GDM1 (cell line): ENCODE measurements around the gene GMCL1.
"Not testable (repeated sequence)": the region's sequence is repeated elsewhere in the genome, so short reads cannot be mapped to it uniquely, and the experiment has no call there.

Experiments
- DNase-seq: peaks from one replicate; lab custom pipeline; 2025; lab: John Stamatoyannopoulos, UW

Gene GMCL1

GRCh38 chr2:69848186-69848790 is 18.8 kb downstream of the GMCL1 start:
- no peak for DNase-seq

- no peak for DNase-seq
Observed at GRCh38 chr2:69858261-69858660, 28.8 kb downstream of the GMCL1 start.

GRCh38 chr2:69863298-69863697 is 33.8 kb downstream of the GMCL1 start:
- no peak for DNase-seq

GRCh38 chr2:69888451-69888850 is 59.0 kb downstream of the GMCL1 start:
- no peak for DNase-seq

- DNase-seq, result no peak
Observed at GRCh38 chr2:69889302-69889701, 59.8 kb downstream of the GMCL1 start.

- DNase-seq, result no peak
Observed at GRCh38 chr2:69890881-69891280, 61.4 kb downstream of the GMCL1 start.

- not testable (repeated sequence) for DNase-seq
Observed at GRCh38 chr2:69892838-69893424, 63.5 kb downstream of the GMCL1 start.

GRCh38 chr2:69893684-69894551 is 64.5 kb downstream of the GMCL1 start, which contains the start of gene SNRNP27:
TSS of gene SNRNP27 (plus strand) at chr2:69893956. CDS start at chr2:69893985, 29 bp downstream.
- peak; percentile 59 for DNase-seq

GRCh38 chr2:69894737-69895136 is 65.3 kb downstream of the GMCL1 start:
- not testable (repeated sequence) for DNase-seq

- peak; percentile 69 for DNase-seq
Observed at GRCh38 chr2:69902213-69902922, 72.9 kb downstream of the GMCL1 start.

GRCh38 chr2:69907216-69907615 is 77.8 kb downstream of the GMCL1 start:
- no peak for DNase-seq

GRCh38 chr2:69911985-69912563 is 82.6 kb downstream of the GMCL1 start:
- peak; percentile 30 for DNase-seq

- DNase-seq, result peak; percentile 100
Observed at GRCh38 chr2:69914164-69914949, 84.9 kb downstream of the GMCL1 start.

GRCh38 chr2:69914950-69915945 is 85.8 kb downstream of the GMCL1 start, which contains the start of gene MXD1:
TSS of gene MXD1 (plus strand) at chr2:69915109. CDS start at chr2:69915331, 222 bp downstream.
- no peak for DNase-seq

- no peak for DNase-seq
Observed at GRCh38 chr2:69916106-69916505, 86.6 kb downstream of the GMCL1 start.

- DNase-seq, result peak; percentile 8
Observed at GRCh38 chr2:69917852-69918251, 88.4 kb downstream of the GMCL1 start.

- DNase-seq, result peak; percentile 14
Observed at GRCh38 chr2:69918401-69918800, 88.9 kb downstream of the GMCL1 start.

- no peak for DNase-seq
Observed at GRCh38 chr2:69923116-69923515, 93.7 kb downstream of the GMCL1 start.

GRCh38 chr2:69926849-69927515 is 97.5 kb downstream of the GMCL1 start:
- no peak for DNase-seq
